Fibroblast of villous mesenchyme (primary cell): ENCODE data around the gene SYDE2. TPM values are rescaled to one million over a fixed set of nuclear protein-coding genes. Genes with fewer than 3 reads are reported as not detected.

Source experiments
- DNase-seq: peaks from one replicate; pipeline ENCODE4 v3.0.0-alpha.2; 2010; ENCODE audit warnings: low read depth
- H3K4me3 ChIP-seq: 2 replicates; pipeline ENCODE4 v1.5.1; 2011; ENCODE audit warnings: low read depth, mild to moderate bottlenecking, low read length
- CTCF ChIP-seq: IDR thresholded peaks from 2 replicates; pipeline ENCODE4 v1.5.1; 2012; ENCODE audit warnings: low read depth, mild to moderate bottlenecking, low read length; ENCODE audit not compliant: insufficient read depth
- total RNA-seq: library from RNA; depleted of rRNA; stranded (reverse); fragments of >200 nt; gene quantifications from 2 replicates; pipeline ENCODE4 v1.2.3, GENCODE V29; 2012

SYDE2 gene
- total RNA-seq, 1 donor: 27.6 TPM

GRCh38 chr1:85225624-85226380 lies 25.0 kb upstream of the SYDE2 start:
- no peak overlapping the region for H3K4me3 ChIP-seq
- no peak for DNase-seq
- no peak for TF ChIP-seq CTCF

- no peak overlapping the region for H3K4me3 ChIP-seq
- TF ChIP-seq CTCF: no peak
- peak; percentile 78 for DNase-seq
These were observed 24.2 kb upstream of the SYDE2 start for GRCh38 chr1:85224734-85225623.

GRCh38 chr1:85224295-85224694 lies 23.5 kb upstream of the SYDE2 start:
- no peak for DNase-seq
- H3K4me3 ChIP-seq: no peak overlapping the region
- TF ChIP-seq CTCF: no peak

GRCh38 chr1:85223334-85223733 lies 22.5 kb upstream of the SYDE2 start:
- no peak for TF ChIP-seq CTCF
- DNase-seq: no peak
- no peak overlapping the region for H3K4me3 ChIP-seq

GRCh38 chr1:85220756-85221201 lies 20.0 kb upstream of the SYDE2 start:
- no peak overlapping the region for H3K4me3 ChIP-seq
- peak; percentile 87 for DNase-seq
- no peak for TF ChIP-seq CTCF

- no peak overlapping the region for H3K4me3 ChIP-seq
- DNase-seq: no peak
- no peak for TF ChIP-seq CTCF
These were observed 19.2 kb upstream of the SYDE2 start for GRCh38 chr1:85219853-85220610.
